ENCODE measurements around the gene TRPM4. TPM values are rescaled to one million over a fixed set of nuclear protein-coding genes. Genes with fewer than 3 reads are reported as not detected.
"Not testable (repeated sequence)": the region's sequence is repeated elsewhere in the genome, so short reads cannot be mapped to it uniquely, and the experiment has no call there.

TRPM4 gene
- polyA plus RNA-seq, 10 donors = 16.8 to 66.3 (median 31.4) TPM

DNA sequence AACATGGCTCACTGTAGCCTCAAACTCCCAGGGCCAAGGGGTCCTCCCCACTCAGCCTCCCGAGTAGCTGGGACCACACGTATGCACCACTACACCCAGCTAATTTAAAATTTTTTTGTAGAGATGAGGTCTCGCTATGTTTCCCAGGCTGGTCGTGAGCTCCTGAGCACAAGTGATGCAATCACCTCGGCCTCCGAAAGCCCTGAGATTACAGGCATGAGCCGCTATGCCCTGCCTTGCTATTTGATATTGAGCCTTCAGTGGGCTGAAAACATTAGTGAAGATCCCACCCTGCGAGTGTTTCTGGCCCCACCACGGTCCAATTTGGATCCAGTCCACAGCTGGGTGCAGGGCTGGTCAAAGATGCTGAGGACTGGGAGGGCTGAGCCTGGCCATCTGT, 65.9 kb downstream of the TRPM4 start:
- DNase-seq = no peak

GRCh38 chr19:49224441-49224840, 66.8 kb downstream of the TRPM4 start:
- DNase-seq = not testable (repeated sequence)

DNA sequence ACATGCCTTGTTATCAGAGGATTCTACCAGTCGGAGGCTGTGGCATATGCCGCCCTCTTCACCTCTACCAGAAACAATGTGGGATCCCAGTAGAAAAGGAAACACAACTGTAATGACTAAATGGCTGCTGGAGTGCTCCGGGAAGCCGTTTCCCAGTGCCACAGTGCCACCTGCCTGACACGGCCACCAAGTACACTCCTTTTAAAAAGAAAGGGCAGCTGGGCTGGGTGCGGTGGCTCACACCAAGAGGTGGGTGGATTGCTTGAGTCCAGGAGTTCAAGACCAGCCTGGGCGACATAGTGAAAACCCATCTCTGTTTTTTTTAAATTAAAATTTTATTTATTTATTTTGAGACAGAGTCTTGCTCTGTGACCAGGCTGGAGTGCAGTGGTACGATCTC, 67.3 kb downstream of the TRPM4 start:
- peak in 1 of 3 donors; percentile 43 for DNase-seq

GRCh38 chr19:49229416-49229815, 71.8 kb downstream of the TRPM4 start:
- no peak for DNase-seq

DNA sequence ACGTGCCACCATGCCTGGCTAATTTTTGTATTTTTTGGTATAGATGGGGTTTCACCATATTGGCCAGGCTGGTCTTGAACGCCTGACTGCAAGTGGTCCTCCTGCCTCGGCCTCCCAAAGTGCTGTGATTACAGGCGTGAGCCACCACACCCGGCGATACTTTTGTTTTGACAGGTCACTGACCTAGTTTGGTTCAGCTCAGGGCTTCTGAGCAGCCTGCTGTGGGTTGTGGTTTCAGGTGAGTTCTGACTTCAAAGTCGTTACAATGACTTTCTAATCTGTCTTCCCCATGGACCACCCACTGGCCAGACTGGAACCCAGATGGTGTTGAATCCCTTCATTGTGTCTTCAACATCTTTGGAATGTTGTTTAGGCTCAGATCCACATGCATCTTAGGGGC, 73.8 kb downstream of the TRPM4 start:
- no peak for DNase-seq

GRCh38 chr19:49231804-49232203, 74.2 kb downstream of the TRPM4 start:
- DNase-seq = no peak

GRCh38 chr19:49233163-49233562, 75.6 kb downstream of the TRPM4 start:
- no peak for DNase-seq

DNA sequence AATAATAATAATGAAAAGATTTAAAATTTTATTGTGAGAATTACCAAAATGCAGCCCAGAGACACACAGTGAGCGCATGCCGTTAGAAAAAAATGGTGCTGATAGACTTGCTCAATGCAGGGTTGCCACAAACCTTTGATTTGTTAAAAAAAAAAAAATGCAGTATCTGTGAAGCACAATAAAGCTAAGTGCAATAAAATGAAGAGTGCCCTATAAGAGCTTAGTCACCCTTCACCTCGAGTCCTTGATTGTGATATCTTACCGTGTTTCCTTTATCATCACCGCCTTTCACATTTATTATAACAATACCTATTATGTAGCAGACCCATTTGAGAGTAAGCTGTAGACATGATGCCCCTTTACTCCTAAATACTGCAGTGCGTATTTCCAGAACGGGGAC, 84.2 kb downstream of the TRPM4 start:
- DNase-seq = no peak

DNA sequence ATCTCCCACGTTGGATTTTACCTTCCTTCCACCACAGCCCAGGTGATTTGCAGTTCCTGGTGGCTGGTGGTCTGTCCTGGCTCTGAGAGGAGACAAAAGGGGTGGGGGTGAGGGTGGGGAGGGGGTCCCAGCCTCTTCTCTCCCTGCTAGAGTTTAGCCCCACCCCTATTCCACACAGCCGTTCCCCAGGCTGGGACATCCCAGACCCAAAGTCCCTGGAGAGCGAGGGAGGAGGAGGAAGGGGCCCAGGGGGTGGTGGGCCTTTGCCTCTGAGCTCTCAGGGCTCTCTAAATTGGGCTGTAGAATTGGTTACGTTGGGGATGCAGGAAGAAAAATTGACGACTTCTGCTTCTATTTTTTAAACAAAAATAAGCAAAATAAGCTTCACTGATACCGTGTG, 85.5 kb downstream of the TRPM4 start:
- no peak for DNase-seq

DNA sequence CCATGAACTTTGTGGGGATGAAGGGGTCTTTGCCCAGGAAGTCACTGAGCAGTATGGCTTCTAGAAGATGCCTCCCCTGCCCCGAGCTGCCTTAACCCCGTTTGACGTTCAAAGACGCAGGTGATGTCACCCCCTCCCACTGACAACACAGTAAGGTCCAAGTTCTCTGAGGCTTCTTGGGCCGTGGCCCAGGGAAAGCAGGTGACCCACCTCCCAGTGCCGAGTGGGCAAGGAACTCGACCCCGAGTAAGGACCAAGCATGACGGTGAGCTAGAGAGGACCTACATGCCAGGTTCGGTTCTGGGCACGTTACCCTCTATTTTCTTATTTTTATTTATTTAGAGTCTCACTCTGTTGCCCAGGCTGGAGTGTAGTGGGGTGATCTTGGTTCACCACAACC, 86.1 kb downstream of the TRPM4 start:
- DNase-seq = no peak

GRCh38 chr19:49244256-49244655, 86.7 kb downstream of the TRPM4 start:
- no peak for DNase-seq

DNA sequence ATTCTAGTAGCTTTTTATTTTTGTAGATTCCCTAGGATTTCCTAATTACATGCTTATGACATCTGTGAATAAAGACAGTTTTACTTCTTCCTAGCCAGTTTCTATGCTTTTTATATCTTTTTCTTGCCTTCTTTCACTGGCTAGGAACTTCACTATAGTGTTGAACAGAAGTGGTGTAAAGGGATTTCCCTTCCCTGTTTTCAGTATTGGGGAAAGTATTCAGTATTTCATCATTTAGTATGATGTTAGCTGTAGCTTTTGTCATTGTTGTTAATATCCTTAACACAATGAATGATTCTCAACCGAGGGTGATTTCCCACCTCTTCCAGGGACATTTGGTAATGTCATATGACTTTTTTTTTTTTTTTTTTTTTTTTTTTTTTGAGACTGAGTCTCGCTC, 90.1 kb downstream of the TRPM4 start:
- DNase-seq = no peak

- no peak for DNase-seq
Observed at GRCh38 chr19:49249933-49250332, 92.3 kb downstream of the TRPM4 start.

DNA sequence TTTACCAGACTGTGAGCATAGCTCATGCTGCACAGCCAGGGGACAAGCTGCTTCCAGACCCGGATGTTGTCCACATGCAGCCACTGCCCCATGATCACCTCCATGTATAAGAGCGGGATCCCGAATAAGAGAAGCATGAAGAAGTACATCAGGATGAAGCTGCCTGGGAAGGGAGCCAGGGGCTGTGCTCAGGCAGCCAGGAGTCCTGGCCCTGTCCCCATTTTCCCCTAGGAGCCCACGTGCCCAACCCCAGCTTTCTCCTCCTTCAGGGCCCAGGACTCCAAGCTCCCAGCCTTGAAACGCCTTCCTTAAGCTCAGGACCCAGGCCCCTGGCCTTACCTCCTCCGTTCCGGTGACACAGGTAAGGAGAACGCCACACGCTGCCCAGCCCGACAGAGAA, 98.1 kb downstream of the TRPM4 start:
- DNase-seq = peak in 2 of 3 donors; percentile 10 to 11

DNA sequence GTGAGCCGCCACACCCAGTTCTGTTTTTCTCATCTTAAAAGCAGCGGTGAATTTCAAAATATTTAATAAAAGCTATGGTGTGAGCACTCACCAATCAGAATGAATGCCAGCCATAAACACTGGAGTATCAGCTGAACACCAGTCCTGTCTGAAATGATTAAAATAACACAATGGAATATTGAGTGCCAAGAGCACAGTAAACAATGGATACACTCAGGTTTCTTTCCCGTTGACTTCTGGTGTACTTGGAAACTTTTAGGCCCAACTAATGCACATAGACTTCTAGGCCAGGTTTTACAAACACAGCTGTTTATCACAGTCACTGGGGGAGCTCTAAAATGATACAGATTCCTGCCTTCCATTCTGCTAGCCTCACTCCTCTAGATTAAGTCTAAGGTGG, 99.1 kb downstream of the TRPM4 start:
- no peak for DNase-seq

Other genes with a start within 250 kb of the TRPM4 start
- gene DHDH, start 224.1 kb upstream of the TRPM4 start, polyA plus RNA-seq (ENCODE audit: insufficient read length in 10 of 10) = under 1 TPM in 9 of 10 donors, not detected in 1; 0.15 to 0.80 (median 0.39) TPM
- gene BAX, start 202.9 kb upstream of the TRPM4 start, polyA plus RNA-seq (ENCODE audit: insufficient read length in 10 of 10) = 10 to 100 TPM; 32.8 to 56.5 (median 42.7) TPM
- 100 to 1,000 TPM; 520 to 975 (median 659) TPM for gene FTL, start 192.5 kb upstream of the TRPM4 start, polyA plus RNA-seq (ENCODE audit: insufficient read length in 10 of 10)
- gene GYS1, start 164.5 kb upstream of the TRPM4 start, polyA plus RNA-seq (ENCODE audit: insufficient read length in 10 of 10) = 100 to 1,000 TPM in 2 of 10 donors, 10 to 100 TPM in 8; 52.5 to 103 (median 84.0) TPM
- gene RUVBL2, start 163.9 kb upstream of the TRPM4 start, polyA plus RNA-seq (ENCODE audit: insufficient read length in 10 of 10) = 10 to 100 TPM; 43.8 to 73.4 (median 52.0) TPM
- under 1 TPM in 1 of 10 donors, not detected in 9; 0.34 TPM for gene LHB, start 140.7 kb upstream of the TRPM4 start, polyA plus RNA-seq (ENCODE audit: insufficient read length in 10 of 10)
- under 1 TPM in 2 of 10 donors, not detected in 8; 0.19 to 0.54 TPM for gene CGB3, start 133.5 kb upstream of the TRPM4 start, polyA plus RNA-seq (ENCODE audit: insufficient read length in 10 of 10)
- gene CGB2, start 125.9 kb upstream of the TRPM4 start, polyA plus RNA-seq (ENCODE audit: insufficient read length in 10 of 10) = under 1 TPM in 1 of 10 donors, not detected in 9; 0.49 TPM
- gene CGB1, start 120.9 kb upstream of the TRPM4 start, polyA plus RNA-seq (ENCODE audit: insufficient read length in 10 of 10) = under 1 TPM in 1 of 10 donors, not detected in 9; 0.90 TPM
- gene CGB5, start 113.9 kb upstream of the TRPM4 start, polyA plus RNA-seq (ENCODE audit: insufficient read length in 10 of 10) = 1 to 10 TPM in 4 of 10 donors, under 1 TPM in 1, not detected in 5; 0.44 to 2.1 (median 1.5) TPM
- gene CGB8, start 108.7 kb upstream of the TRPM4 start, polyA plus RNA-seq (ENCODE audit: insufficient read length in 10 of 10) = 1 to 10 TPM in 2 of 10 donors, under 1 TPM in 3, not detected in 5; 0.40 to 1.6 (median 0.82) TPM
- 1 to 10 TPM in 3 of 10 donors, under 1 TPM in 7; 0.50 to 1.5 (median 0.66) TPM for gene CGB7, start 100.0 kb upstream of the TRPM4 start, polyA plus RNA-seq (ENCODE audit: insufficient read length in 10 of 10)
- 1 to 10 TPM; 2.4 to 5.8 (median 3.8) TPM for gene NTF4, start 93.0 kb upstream of the TRPM4 start, polyA plus RNA-seq (ENCODE audit: insufficient read length in 10 of 10)
- gene KCNA7, start 85.1 kb upstream of the TRPM4 start, polyA plus RNA-seq (ENCODE audit: insufficient read length in 10 of 10) = 1 to 10 TPM; 3.3 to 9.4 (median 7.1) TPM
- 100 to 1,000 TPM; 136 to 261 (median 187) TPM for gene SNRNP70, start 72.3 kb upstream of the TRPM4 start, polyA plus RNA-seq (ENCODE audit: insufficient read length in 10 of 10)
- 10 to 100 TPM in 4 of 10 donors, 1 to 10 TPM in 6; 8.1 to 14.5 (median 9.8) TPM for gene LIN7B, start 43.4 kb upstream of the TRPM4 start, polyA plus RNA-seq (ENCODE audit: insufficient read length in 10 of 10)
- 1 to 10 TPM in 1 of 10 donors, under 1 TPM in 7, not detected in 2; 0.26 to 1.4 (median 0.64) TPM for gene C19orf73, start 38.6 kb upstream of the TRPM4 start, polyA plus RNA-seq (ENCODE audit: insufficient read length in 10 of 10)
- 10 to 100 TPM in 1 of 10 donors, 1 to 10 TPM in 9; 3.4 to 11.9 (median 6.6) TPM for gene PPFIA3, start 38.2 kb upstream of the TRPM4 start, polyA plus RNA-seq (ENCODE audit: insufficient read length in 10 of 10)
- gene HRC, start 2.4 kb upstream of the TRPM4 start, polyA plus RNA-seq (ENCODE audit: insufficient read length in 10 of 10) = 100 to 1,000 TPM in 9 of 10 donors, 10 to 100 TPM in 1; 77.6 to 154 (median 138) TPM
- 1 to 10 TPM in 7 of 10 donors, under 1 TPM in 3; 0.68 to 2.7 (median 2.0) TPM for gene SLC6A16, start 167.4 kb downstream of the TRPM4 start, polyA plus RNA-seq (ENCODE audit: insufficient read length in 10 of 10)
- gene CD37, start 177.6 kb downstream of the TRPM4 start, polyA plus RNA-seq (ENCODE audit: insufficient read length in 10 of 10) = 10 to 100 TPM; 13.5 to 37.3 (median 21.0) TPM
- gene TEAD2, start 204.6 kb downstream of the TRPM4 start, polyA plus RNA-seq (ENCODE audit: insufficient read length in 10 of 10) = 10 to 100 TPM; 42.6 to 80.6 (median 64.0) TPM
- 1 to 10 TPM; 1.3 to 2.7 (median 1.8) TPM for gene DKKL1, start 206.1 kb downstream of the TRPM4 start, polyA plus RNA-seq (ENCODE audit: insufficient read length in 10 of 10)
- under 1 TPM in 4 of 10 donors, not detected in 6; 0.05 to 0.50 (median 0.19) TPM for gene KASH5, start 230.5 kb downstream of the TRPM4 start, polyA plus RNA-seq (ENCODE audit: insufficient read length in 10 of 10)